ENCODE data around the gene SORCS2. TPM values are rescaled to one million over a fixed set of nuclear protein-coding genes. Genes with fewer than 3 reads are reported as not detected.

Gene SORCS2
- total RNA-seq, 1 donor from 2014 or later, result not detected

DNA sequence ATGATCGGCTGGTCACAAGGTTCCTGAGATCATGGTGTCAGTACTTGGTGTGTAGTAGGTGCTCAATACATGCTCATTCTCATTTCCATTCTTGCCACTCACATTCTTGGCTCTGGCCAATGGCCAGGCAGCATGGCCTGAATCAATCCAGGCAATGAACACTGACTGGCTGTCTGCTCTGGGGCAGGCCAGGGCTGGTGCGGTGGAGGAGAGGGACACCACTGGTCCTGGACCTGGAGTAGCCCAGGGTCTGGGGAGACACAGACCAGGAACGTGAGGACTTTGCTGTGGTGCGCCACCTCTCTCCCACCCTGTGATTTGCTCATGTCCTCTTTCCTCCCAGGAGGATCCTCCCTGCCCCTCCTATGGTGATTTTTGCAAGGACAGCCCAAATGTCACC, 122.9 kb downstream of the SORCS2 start:
- Mint-ChIP-seq H3K4me3 (no peak overlapping the region), H3K27ac (no peak overlapping the region), H3K9me3 (peaks cover 13% of the 10 kb centered on the region), H3K4me1 (no peaks in the 10 kb centered on the region), H3K27me3 (no peaks in the 10 kb centered on the region), H3K36me3 (ENCODE audit: low read depth) (no peaks in the 10 kb centered on the region)
- TF ChIP-seq, protein P1, sequence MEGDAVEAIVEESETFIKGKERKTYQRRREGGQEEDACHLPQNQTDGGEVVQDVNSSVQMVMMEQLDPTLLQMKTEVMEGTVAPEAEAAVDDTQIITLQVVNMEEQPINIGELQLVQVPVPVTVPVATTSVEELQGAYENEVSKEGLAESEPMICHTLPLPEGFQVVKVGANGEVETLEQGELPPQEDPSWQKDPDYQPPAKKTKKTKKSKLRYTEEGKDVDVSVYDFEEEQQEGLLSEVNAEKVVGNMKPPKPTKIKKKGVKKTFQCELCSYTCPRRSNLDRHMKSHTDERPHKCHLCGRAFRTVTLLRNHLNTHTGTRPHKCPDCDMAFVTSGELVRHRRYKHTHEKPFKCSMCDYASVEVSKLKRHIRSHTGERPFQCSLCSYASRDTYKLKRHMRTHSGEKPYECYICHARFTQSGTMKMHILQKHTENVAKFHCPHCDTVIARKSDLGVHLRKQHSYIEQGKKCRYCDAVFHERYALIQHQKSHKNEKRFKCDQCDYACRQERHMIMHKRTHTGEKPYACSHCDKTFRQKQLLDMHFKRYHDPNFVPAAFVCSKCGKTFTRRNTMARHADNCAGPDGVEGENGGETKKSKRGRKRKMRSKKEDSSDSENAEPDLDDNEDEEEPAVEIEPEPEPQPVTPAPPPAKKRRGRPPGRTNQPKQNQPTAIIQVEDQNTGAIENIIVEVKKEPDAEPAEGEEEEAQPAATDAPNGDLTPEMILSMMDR (IDR thresholded peaks at IDR 0.05), result no peak
- ATAC-seq (ENCODE audit: low read depth) (no peak), DNase-seq (no peak)
- CTCF ChIA-PET, result no interaction called here
- intact Hi-C loops (cut with micrococcal nuclease), result no loop called here
- POLR2A ChIA-PET, result no interaction called here

- ChIA-PET POLR2A (no interaction called here), CTCF (no interaction called here)
- Mint-ChIP-seq H3K4me1 (no peaks in the 10 kb centered on the region), H3K27ac (no peak overlapping the region), H3K27me3 (no peaks in the 10 kb centered on the region), H3K36me3 (ENCODE audit: low read depth) (no peaks in the 10 kb centered on the region), H3K4me3 (no peak overlapping the region), H3K9me3 (peaks cover 16% of the 10 kb centered on the region)
- ATAC-seq (ENCODE audit: low read depth) (no peak), DNase-seq (no peak)
- TF ChIP-seq, protein P1 (IDR thresholded peaks at IDR 0.05), result no peak
- intact Hi-C loops (cut with micrococcal nuclease), result no loop called here
Measured at GRCh38 chr4:7315935-7316334, 123.6 kb downstream of the SORCS2 start.

DNA sequence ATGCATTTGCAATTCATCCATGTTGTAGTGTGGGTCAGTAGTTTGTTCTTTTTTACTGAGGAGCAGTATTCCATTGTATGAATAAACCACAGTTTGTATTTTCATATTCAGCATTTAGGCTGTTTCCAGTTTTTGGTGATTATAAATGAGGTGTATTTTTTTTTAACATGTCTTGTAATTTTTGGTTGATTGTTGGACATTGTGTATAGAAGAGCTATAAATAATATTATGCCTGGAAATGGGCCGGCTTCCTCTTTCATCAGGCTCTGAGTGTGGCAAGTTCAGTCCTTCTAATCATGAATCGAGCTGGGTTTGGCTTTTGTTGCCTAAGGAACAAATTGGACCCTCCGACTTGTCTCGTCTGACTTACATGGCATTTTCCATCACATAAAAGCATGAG, 126.7 kb downstream of the SORCS2 start:
- Mint-ChIP-seq H3K4me3 (no peak overlapping the region), H3K27me3 (peaks cover 2% of the 10 kb centered on the region)

GRCh38 chr4:7320206-7320797, 128.0 kb downstream of the SORCS2 start:
- ChIA-PET POLR2A (no interaction called here), CTCF (no interaction called here)
- Mint-ChIP-seq H3K27me3 (peaks cover 2% of the 10 kb centered on the region), H3K27ac (no peak overlapping the region), H3K36me3 (ENCODE audit: low read depth) (no peaks in the 10 kb centered on the region), H3K9me3 (peaks cover 16% of the 10 kb centered on the region), H3K4me3 (no peak overlapping the region), H3K4me1 (no peaks in the 10 kb centered on the region)
- ATAC-seq (ENCODE audit: low read depth) (no peak), DNase-seq (no peak)
- TF ChIP-seq, protein P1 (IDR thresholded peaks at IDR 0.05), result no peak
- intact Hi-C loops (cut with micrococcal nuclease), result no loop called here

More for the DNA sequence above, 126.7 kb downstream of the SORCS2 start:
- TF ChIP-seq, protein P1 (IDR thresholded peaks at IDR 0.05), result no peak
- DNase-seq (no peak), ATAC-seq (ENCODE audit: low read depth) (no peak)
- Mint-ChIP-seq H3K36me3 (ENCODE audit: low read depth) (no peaks in the 10 kb centered on the region), H3K4me1 (no peaks in the 10 kb centered on the region), H3K27ac (no peak overlapping the region), H3K9me3 (peaks cover 16% of the 10 kb centered on the region)
- ChIA-PET CTCF (no interaction called here), POLR2A (no interaction called here)
- intact Hi-C loops (cut with micrococcal nuclease), result no loop called here

DNA sequence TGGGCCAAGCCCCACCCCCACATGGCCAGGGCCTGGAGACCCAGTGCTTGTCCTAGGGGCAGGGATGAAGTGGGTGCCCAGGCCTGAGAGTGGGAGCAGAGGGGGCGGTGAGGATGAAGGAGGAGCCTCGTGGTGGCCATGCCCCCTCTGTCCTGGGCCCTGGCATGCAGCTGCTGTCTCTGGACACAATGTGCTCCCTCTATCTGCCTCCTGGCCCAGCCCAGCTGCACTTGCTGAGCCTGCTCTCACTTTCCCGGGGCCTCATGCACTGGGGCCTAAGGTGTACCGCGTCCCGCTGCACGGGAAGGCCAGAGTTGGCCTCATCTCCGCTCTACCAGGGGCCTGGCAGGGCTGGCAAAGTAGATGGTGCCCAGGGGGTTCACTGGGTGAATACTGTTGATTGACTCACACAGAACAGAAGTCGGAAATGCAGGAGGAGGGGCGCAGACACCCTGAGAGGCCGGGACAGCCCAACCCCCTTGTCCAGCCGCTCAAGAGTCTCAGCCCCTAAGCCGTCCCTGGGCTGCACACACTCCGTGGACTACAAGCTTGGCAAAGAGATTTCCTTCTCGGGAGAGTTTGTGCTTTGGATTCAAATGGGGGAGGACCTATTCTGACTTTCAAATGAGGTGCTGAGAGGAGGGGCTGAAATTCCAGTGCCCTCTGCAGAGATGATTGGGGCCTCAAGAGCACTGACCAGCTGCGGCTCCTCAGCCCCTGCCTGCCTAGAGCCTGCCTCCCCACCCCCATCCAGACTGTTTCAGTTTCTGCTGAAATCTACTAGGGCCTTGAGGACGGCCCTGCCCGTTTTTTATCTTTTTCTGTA, 130.0 kb downstream of the SORCS2 start:
- ChIA-PET POLR2A (no interaction called here), CTCF (no interaction called here)
- Mint-ChIP-seq H3K27me3 (peaks cover 2% of the 10 kb centered on the region), H3K9me3 (peaks cover 16% of the 10 kb centered on the region), H3K4me3 (no peak overlapping the region), H3K36me3 (ENCODE audit: low read depth) (no peaks in the 10 kb centered on the region), H3K27ac (no peak overlapping the region), H3K4me1 (no peaks in the 10 kb centered on the region)
- intact Hi-C loops (cut with micrococcal nuclease), result no loop called here
- DNase-seq (no peak), ATAC-seq (ENCODE audit: low read depth) (no peak)
- TF ChIP-seq, protein P1 (IDR thresholded peaks at IDR 0.05), result no peak

Measured in activated B cell treated with CpG ODN at 0.5 μM for 24 hours (primary cell).